RWPE1 (cell line): Measurements from ENCODE around the gene MBNL1.

Experiments used
- CTCF ChIA-PET: fragments of 350-600 bp; sonication (Branson Sonifier 250); formaldehyde crosslinking; extraction: SDS; loops from one replicate; lab custom pipeline; 2021; lab: Yijun Ruan, JAX
- POLR2A ChIA-PET: fragments of 400-600 bp; formaldehyde crosslinking; extraction: SDS; loops from one replicate; lab custom pipeline; 2020; ENCODE audit warnings: antibody characterized with exemption; ENCODE audit not compliant: low non-redundant PET; lab: Yijun Ruan, JAX
- DNase-seq: peaks from one replicate; pipeline ENCODE4 v3.0.0; 2012; ENCODE audit warnings: low spot score
- H3K27ac ChIP-seq: fragments of 450-650 bp; 2 replicates; pipeline ENCODE4 v1.5.1; 2017
- TF ChIP-seq, protein P1 (sequence below): fragments of 450-650 bp; conservative IDR thresholded peaks from 2 replicates; pipeline ENCODE4 v1.5.1; 2017; ENCODE audit warnings: low read depth, mild to moderate bottlenecking

The MBNL1 gene

DNA sequence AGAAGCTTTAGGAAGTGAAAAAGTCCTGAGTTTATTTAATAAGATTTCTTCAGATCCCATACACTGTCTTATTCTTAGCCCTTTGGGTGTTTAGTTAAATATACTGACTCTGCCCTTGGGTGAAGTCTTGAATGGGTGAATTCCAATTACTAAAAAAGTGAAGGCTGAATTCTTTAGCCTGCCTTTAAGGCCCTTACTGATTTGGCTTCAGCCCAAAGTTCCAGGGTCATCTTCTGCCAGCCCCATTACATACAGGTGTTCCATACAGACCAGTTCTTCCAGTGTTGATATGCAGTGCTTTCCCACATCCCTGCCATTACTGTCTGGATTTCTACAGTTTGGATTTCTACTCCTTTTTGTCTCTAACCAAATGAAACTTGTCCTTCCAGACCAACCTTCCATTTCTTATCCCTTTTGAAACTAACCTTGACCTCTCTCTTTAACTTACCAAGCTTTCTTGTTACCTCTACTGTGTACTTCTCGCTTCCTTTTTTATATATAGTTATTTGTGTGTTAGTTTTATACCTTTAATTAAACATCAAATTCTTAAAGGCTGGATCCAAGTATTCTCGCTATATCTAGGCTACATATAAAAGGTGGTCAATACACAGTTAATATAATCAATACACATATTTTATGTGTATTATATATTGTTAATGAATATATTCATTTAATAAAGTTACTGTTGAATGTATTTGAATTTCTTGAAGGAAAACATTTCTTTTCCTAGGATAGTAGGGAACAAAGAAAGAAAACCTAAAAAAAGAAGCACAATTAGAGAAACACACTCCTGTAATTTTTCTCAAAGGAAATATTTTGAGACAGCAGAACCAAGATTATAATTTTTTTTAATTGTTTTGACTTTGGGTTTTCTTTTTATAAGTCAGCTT, 15.0 kb downstream of the MBNL1 start:
- POLR2A ChIA-PET: no interaction called here
- TF ChIP-seq, protein P1, sequence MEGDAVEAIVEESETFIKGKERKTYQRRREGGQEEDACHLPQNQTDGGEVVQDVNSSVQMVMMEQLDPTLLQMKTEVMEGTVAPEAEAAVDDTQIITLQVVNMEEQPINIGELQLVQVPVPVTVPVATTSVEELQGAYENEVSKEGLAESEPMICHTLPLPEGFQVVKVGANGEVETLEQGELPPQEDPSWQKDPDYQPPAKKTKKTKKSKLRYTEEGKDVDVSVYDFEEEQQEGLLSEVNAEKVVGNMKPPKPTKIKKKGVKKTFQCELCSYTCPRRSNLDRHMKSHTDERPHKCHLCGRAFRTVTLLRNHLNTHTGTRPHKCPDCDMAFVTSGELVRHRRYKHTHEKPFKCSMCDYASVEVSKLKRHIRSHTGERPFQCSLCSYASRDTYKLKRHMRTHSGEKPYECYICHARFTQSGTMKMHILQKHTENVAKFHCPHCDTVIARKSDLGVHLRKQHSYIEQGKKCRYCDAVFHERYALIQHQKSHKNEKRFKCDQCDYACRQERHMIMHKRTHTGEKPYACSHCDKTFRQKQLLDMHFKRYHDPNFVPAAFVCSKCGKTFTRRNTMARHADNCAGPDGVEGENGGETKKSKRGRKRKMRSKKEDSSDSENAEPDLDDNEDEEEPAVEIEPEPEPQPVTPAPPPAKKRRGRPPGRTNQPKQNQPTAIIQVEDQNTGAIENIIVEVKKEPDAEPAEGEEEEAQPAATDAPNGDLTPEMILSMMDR: no peak
- DNase-seq: no peak
- no peak overlapping the region for H3K27ac ChIP-seq
- CTCF ChIA-PET: interaction anchor here (0.6 kb wide), 1 partner anchor 11 kb away, joined by 3 read pairs; no protein-coding TSS in a partner anchor

DNA sequence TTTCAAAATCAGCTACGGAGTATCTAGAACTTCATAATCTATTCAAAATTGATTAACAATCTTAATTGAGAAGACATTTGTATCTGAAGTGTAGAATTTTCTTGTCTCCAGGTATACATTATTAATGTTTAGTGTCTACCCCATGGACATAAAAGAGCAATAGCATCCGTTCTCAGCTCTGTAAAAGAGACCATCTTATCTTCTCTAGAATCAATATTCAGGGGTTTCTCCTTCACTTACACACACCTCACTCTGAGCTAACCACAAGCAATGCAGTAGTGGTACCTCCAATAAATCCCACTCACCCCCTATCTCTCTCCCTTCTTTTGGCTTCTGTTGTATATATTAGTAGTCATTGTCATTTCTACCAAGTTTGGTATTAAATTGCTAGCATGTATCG, 16.2 kb downstream of the MBNL1 start:
- DNase-seq: no peak
- no peak overlapping the region for H3K27ac ChIP-seq
- ChIA-PET POLR2A (no interaction called here), CTCF (no interaction called here)
- TF ChIP-seq, protein P1: no peak

DNA sequence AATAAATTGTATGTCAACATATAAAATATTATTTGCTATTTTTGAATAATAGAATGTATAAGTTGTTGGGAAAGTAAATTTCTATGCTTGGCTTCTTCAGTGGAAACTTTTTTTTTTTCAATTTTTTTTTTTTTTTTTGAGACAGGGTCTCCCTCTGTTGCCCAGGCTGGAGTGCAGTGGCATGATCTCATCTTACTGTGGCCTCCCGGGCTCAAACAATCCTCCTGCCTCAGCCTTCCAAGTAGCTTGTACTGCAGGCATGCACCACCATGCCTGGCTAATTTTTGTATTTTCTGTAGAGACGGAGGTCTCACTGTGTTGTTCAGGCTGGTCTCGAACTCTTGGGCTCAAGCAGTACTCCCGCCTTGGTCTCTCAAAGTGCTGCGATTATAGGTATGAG, 16.8 kb downstream of the MBNL1 start:
- CTCF ChIA-PET: no interaction called here
- POLR2A ChIA-PET: no interaction called here
- H3K27ac ChIP-seq: no peak overlapping the region
- no peak for DNase-seq
- TF ChIP-seq, protein P1: no peak

DNA sequence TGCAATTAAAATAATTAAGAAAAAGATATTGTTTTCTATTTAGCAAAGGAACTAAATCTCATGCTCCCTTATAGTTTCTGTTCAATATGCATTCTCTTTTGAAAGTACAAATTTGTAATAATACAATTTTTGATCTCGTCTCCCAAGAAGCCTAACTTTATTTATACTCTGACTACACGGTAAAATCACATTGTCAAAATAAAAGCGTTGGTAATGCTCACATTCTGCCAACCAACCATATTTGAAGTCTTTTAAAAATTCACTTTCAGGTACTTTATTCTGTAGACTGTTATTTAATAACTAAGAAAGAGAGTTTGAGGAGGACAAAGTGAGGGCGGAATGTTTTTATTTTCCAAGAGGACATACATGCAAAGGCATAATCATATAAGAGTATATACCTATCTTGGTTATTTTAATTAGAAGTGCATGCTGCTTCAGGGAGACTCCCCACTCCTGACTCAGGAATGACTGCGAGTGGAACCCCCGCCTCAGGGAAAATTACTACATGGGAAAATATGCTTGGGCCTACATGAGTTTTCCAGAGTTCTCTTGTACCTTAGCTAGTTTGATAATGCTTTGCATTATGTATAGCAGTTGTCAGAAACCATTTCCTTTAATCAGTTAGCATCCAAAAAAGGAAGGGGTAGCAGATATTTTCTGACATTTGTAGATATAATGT, 19.3 kb downstream of the MBNL1 start:
- POLR2A ChIA-PET: no interaction called here
- TF ChIP-seq, protein P1: no peak
- CTCF ChIA-PET: no interaction called here

DNA sequence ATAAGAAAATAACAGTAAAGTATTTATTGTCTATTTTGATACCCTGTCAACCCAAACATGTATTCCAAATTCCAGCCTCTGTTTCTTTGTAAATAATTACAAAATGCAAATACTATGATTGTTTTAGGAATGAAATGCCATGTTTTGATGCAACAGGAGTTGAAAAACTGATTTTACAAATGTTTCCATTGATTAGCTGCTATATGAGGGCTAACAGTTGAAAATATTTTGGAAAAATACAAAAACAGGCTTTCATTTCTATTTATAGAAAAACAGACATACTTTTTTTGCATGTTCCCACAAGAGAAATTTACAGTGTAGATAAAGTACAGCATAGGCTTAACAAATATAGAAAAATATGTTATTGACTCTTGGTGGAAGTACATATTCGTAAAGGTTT, 20.0 kb downstream of the MBNL1 start:
- H3K27ac ChIP-seq: no peak overlapping the region
- no peak for DNase-seq
- ChIA-PET CTCF (no interaction called here), POLR2A (no interaction called here)
- TF ChIP-seq, protein P1: no peak

More for the DNA sequence above, 19.3 kb downstream of the MBNL1 start:
- DNase-seq: peak; percentile 51
- H3K27ac ChIP-seq: no peak overlapping the region

DNA sequence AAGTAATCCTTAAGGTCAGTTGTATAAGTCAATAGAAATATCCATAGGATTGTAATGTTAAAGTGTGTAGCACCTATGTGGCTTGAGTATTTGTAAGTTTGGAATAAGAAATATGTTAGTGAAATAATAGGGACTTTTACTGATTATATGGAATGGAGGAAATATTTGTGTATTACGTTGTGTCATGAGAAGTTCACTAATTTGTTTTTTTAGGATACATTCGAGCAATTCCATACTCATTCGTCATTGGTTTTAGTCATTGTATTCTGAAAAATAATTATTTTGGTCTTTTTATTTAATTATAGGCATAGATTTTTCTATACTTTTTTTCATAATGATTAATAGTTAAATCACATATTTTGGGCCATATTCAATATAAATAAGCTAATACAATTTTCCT, 21.0 kb downstream of the MBNL1 start:
- DNase-seq: no peak
- TF ChIP-seq, protein P1: no peak
- H3K27ac ChIP-seq: no peak overlapping the region
- ChIA-PET CTCF (no interaction called here), POLR2A (no interaction called here)
